H9 (cell line): ENCODE results near the gene FCRL6. TPM values are rescaled to one million over a fixed set of nuclear protein-coding genes. Genes with fewer than 3 reads are reported as not detected.

Experiments used
- DNase-seq: peaks from one replicate; pipeline ENCODE4 v3.0.0-alpha.2; 2017
- H2AFZ ChIP-seq: one replicate; pipeline ENCODE4 v1.6.1; 2013; ENCODE audit warnings: mild to moderate bottlenecking, low read length, control low read depth, moderate library complexity
- H2AK5ac ChIP-seq: 2 replicates; pipeline ENCODE4 v1.6.1; 2013; ENCODE audit warnings: low read length, control low read depth, mixed read lengths; ENCODE audit not compliant: insufficient read length
- H2BK120ac ChIP-seq: one replicate; pipeline ENCODE4 v1.6.1; 2013; ENCODE audit warnings: low read depth, mild to moderate bottlenecking, low read length, control low read depth, inconsistent platforms; ENCODE audit not compliant: poor library complexity, severe bottlenecking
- H2BK12ac ChIP-seq: 2 replicates; pipeline ENCODE4 v1.6.1; 2013; ENCODE audit warnings: low read length, control low read depth, mixed read lengths, low read depth; ENCODE audit not compliant: insufficient read length
- H2BK15ac ChIP-seq: 2 replicates; pipeline ENCODE4 v1.6.1; 2013; ENCODE audit warnings: low read depth, low read length, control low read depth
- H2BK20ac ChIP-seq: one replicate; pipeline ENCODE4 v1.6.1; 2013; ENCODE audit warnings: low read depth, mild to moderate bottlenecking, low read length, control low read depth, inconsistent platforms; ENCODE audit not compliant: poor library complexity, severe bottlenecking
- H2BK5ac ChIP-seq: 2 replicates; pipeline ENCODE4 v1.6.1; 2013; ENCODE audit warnings: low read length, control low read depth, mixed read lengths; ENCODE audit not compliant: insufficient read length
- H3K14ac ChIP-seq: 2 replicates; pipeline ENCODE4 v1.6.1; 2013; ENCODE audit warnings: low read length, control low read depth; ENCODE audit not compliant: insufficient read depth
- H3K18ac ChIP-seq: 2 replicates; pipeline ENCODE4 v1.6.1; 2013; ENCODE audit warnings: low read depth, mild to moderate bottlenecking, mixed read lengths, low read length, control low read depth; ENCODE audit not compliant: insufficient read length
- H3K23ac ChIP-seq: 2 replicates; pipeline ENCODE4 v1.6.1; 2013; ENCODE audit warnings: low read length, control low read depth, mixed read lengths, low read depth; ENCODE audit not compliant: insufficient read length
- H3K23me2 ChIP-seq: 2 replicates; pipeline ENCODE4 v1.6.1; 2013; ENCODE audit warnings: low read depth, mild to moderate bottlenecking, mixed read lengths, low read length, control low read depth; ENCODE audit not compliant: insufficient read length, poor library complexity, severe bottlenecking
- H3K27ac ChIP-seq: 2 replicates; pipeline ENCODE4 v1.5.1; 2013; ENCODE audit warnings: low read length, control low read depth, mixed read lengths, low read depth; ENCODE audit not compliant: insufficient read length
- H3K27me3 ChIP-seq: 2 replicates; pipeline ENCODE4 v1.6.1; 2013; ENCODE audit warnings: low read length, control low read depth, inconsistent platforms; ENCODE audit not compliant: insufficient read depth
- H3K4ac ChIP-seq: 2 replicates; pipeline ENCODE4 v1.6.1; 2013; ENCODE audit warnings: low read depth, mild to moderate bottlenecking, control low read depth, inconsistent platforms, low read length, moderate library complexity
- H3K4me1 ChIP-seq: 2 replicates; pipeline ENCODE4 v1.6.1; 2013; ENCODE audit warnings: low read length, control low read depth, inconsistent platforms; ENCODE audit not compliant: insufficient read depth
- H3K4me2 ChIP-seq: 2 replicates; pipeline ENCODE4 v1.6.1; 2013; ENCODE audit warnings: low read length, control low read depth, mixed read lengths; ENCODE audit not compliant: insufficient read length, insufficient read depth
- H3K56ac ChIP-seq: 2 replicates; pipeline ENCODE4 v1.6.1; 2013; ENCODE audit warnings: low read depth, mild to moderate bottlenecking, mixed read lengths, low read length, control low read depth; ENCODE audit not compliant: insufficient read length
- H3K79me1 ChIP-seq: 2 replicates; pipeline ENCODE4 v1.6.1; 2013; ENCODE audit warnings: low read depth, mild to moderate bottlenecking, moderate library complexity, low read length, control low read depth, inconsistent platforms; ENCODE audit not compliant: insufficient read depth, poor library complexity, severe bottlenecking
- H3K79me2 ChIP-seq: 2 replicates; pipeline ENCODE4 v1.6.1; 2013; ENCODE audit warnings: low read length, control low read depth, inconsistent platforms; ENCODE audit not compliant: insufficient read depth
- H3K9ac ChIP-seq: 2 replicates; pipeline ENCODE4 v1.6.1; 2013; ENCODE audit warnings: low read length, control low read depth, mixed read lengths; ENCODE audit not compliant: insufficient read length; ENCODE audit errors: extremely low read depth
- H3K9me3 ChIP-seq: one replicate; pipeline ENCODE4 v1.6.1; 2013; ENCODE audit warnings: low read depth, low read length, inconsistent platforms; ENCODE audit not compliant: control insufficient read depth
- H3T11ph ChIP-seq: one replicate; pipeline ENCODE4 v1.6.1; 2013; ENCODE audit warnings: mild to moderate bottlenecking, low read length, control low read depth, inconsistent platforms
- H4K20me1 ChIP-seq: one replicate; pipeline ENCODE4 v1.6.1; 2013; ENCODE audit not compliant: control insufficient read depth, insufficient read length, insufficient read depth
- H4K5ac ChIP-seq: 2 replicates; pipeline ENCODE4 v1.6.1; 2013; ENCODE audit warnings: low read depth, mild to moderate bottlenecking, mixed read lengths, low read length, control low read depth; ENCODE audit not compliant: insufficient read length
- H4K8ac ChIP-seq: replicated peaks from 2 replicates; pipeline ENCODE4 v1.6.1; 2013; ENCODE audit warnings: low read length, control low read depth, mixed read lengths, low read depth; ENCODE audit not compliant: insufficient read length
- H4K91ac ChIP-seq: 2 replicates; pipeline ENCODE4 v1.6.1; 2013; ENCODE audit warnings: low read depth, mild to moderate bottlenecking, moderate library complexity, mixed read lengths, low read length, control low read depth; ENCODE audit not compliant: insufficient read length
- H3K27ac Mint-ChIP-seq, 3 experiments: 2 replicates in 2 of 3; 3 replicates in 1 of 3; pipeline ENCODE4 v1.8.0; 2020 to 2021; ENCODE audit warnings: mixed read lengths in 3 of 3, mild to moderate bottlenecking in 1 of 3, moderate library complexity in 1 of 3
- H3K27me3 Mint-ChIP-seq: 2 replicates; pipeline ENCODE4 v1.8.0; 2021; ENCODE audit warnings: low read depth, mild to moderate bottlenecking, moderate library complexity, mixed read lengths
- H3K36me3 Mint-ChIP-seq, 3 experiments: 2 replicates in 2 of 3; 3 replicates in 1 of 3; pipeline ENCODE4 v1.8.0; 2020 to 2021; ENCODE audit warnings: low read depth in 3 of 3, mixed read lengths in 3 of 3; ENCODE audit not compliant: insufficient read depth in 1 of 3
- H3K4me1 Mint-ChIP-seq, 2 experiments: 2 replicates each; pipeline ENCODE4 v1.8.0; 2020; ENCODE audit warnings: mixed read lengths in 2 of 2
- H3K4me3 Mint-ChIP-seq, 2 experiments: 2 replicates in 1 of 2; 3 replicates in 1 of 2; pipeline ENCODE4 v1.8.0; 2020 to 2021; ENCODE audit warnings: mild to moderate bottlenecking in 2 of 2, mixed read lengths in 2 of 2, moderate library complexity in 1 of 2
- H3K9me3 Mint-ChIP-seq, 2 experiments: 2 replicates in 1 of 2; 3 replicates in 1 of 2; pipeline ENCODE4 v1.8.0; 2020; ENCODE audit warnings: mild to moderate bottlenecking in 2 of 2, mixed read lengths in 2 of 2, moderate library complexity in 1 of 2
- WGBS: extraction: QIAGEN DNeasy Blood & Tissue Kit; methylation state at CpG from one replicate; pipeline ENCODE4 v1.1.7; 2013; ENCODE audit warnings: missing lambda C conversion rate, low lambda C conversion rate, mixed read lengths; ENCODE audit not compliant: insufficient read length; ENCODE audit errors: extremely low coverage; 5-methylcytosine and 5-hydroxymethylcytosine counted together
- total RNA-seq: library from RNA; stranded (reverse); gene quantifications from 2 replicates; pipeline ENCODE4 v1.2.1, GENCODE V29; 2021
- TF ChIP-seq, protein P1 (sequence below): fragments of 200-600 bp; sonication (generic); conservative IDR thresholded peaks from 3 replicates; pipeline ENCODE4 v1.8.0; 2021; ENCODE audit warnings: antibody characterized with exemption, mild to moderate bottlenecking

FCRL6 gene
- total RNA-seq, 1 experiment from 2014 or later, result not detected

DNA sequence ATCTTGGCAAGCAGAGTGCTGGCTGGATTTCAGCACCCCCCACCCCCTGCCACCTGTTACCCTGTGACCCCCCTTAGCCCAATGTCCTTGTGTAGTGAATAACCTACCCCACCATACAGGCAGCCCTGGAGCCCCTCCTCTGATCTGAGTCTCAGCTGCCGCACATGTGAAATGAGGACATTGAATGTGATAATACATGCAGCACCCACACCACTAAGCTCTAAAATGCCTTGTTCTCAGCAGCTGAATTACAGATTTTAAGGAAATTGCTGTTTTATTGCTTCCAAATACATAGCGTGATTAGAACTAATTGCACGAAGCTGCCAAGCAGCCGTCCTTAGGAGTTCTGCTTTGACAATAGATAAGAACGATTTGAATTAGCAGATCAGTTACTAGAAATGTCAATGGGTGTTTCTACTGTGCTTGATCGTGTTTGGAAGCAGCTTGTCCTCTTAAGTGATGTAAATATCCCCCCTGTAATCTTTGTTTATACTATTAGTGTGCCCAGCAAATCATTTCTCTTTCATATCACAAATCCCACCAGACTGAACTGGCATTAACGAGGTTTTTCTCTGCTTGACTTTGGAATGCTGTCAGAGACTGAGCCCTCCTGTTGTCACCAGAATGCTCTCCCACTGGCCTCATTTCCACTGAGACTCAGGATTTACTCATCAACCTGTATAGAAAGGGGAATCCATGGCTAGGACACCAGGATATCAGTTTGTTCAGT is 29.4 kb downstream of the FCRL6 start:
- Histone ChIP-seq H2AFZ (no peak overlapping the region), H2BK12ac (no peak overlapping the region), H3K4me1 (no peaks in the 10 kb centered on the region), H3K23me2 (no peaks in the 10 kb centered on the region), H4K5ac (no peak overlapping the region), H4K20me1 (no peaks in the 10 kb centered on the region), H4K91ac (no peak overlapping the region), H4K8ac (no peak overlapping the region), H2BK120ac (no peak overlapping the region), H3K4me2 (no peak overlapping the region), H3K4ac (no peak overlapping the region), H3T11ph (no peak overlapping the region), H3K27me3 (no peaks in the 10 kb centered on the region), H3K79me1 (no peaks in the 10 kb centered on the region), H3K56ac (no peak overlapping the region), H3K79me2 (no peaks in the 10 kb centered on the region), H3K9ac (no peak overlapping the region), H2AK5ac (no peak overlapping the region), H3K9me3 (no peaks in the 10 kb centered on the region), H2BK5ac (no peak overlapping the region), H2BK20ac (no peak overlapping the region), H3K18ac (no peak overlapping the region), H3K14ac (no peak overlapping the region), H3K27ac (no peak overlapping the region), H2BK15ac (no peak overlapping the region), H3K23ac (no peak overlapping the region)
- WGBS, result no CpG with 5 or more reads among the region's 7 CpGs
- TF ChIP-seq, protein P1, sequence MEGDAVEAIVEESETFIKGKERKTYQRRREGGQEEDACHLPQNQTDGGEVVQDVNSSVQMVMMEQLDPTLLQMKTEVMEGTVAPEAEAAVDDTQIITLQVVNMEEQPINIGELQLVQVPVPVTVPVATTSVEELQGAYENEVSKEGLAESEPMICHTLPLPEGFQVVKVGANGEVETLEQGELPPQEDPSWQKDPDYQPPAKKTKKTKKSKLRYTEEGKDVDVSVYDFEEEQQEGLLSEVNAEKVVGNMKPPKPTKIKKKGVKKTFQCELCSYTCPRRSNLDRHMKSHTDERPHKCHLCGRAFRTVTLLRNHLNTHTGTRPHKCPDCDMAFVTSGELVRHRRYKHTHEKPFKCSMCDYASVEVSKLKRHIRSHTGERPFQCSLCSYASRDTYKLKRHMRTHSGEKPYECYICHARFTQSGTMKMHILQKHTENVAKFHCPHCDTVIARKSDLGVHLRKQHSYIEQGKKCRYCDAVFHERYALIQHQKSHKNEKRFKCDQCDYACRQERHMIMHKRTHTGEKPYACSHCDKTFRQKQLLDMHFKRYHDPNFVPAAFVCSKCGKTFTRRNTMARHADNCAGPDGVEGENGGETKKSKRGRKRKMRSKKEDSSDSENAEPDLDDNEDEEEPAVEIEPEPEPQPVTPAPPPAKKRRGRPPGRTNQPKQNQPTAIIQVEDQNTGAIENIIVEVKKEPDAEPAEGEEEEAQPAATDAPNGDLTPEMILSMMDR, result no peak
- Mint-ChIP-seq H3K36me3 (no peaks in the 10 kb centered on the region), H3K27ac (no peak overlapping the region), H3K27me3 (peaks cover 51% of the 10 kb centered on the region), H3K4me3 (no peak overlapping the region; a peak in 1 of 5 replicates), H3K4me1 (peaks cover 19 to 20% of the 10 kb centered on the region in 2 experiments), H3K9me3 (no peaks in the 10 kb centered on the region)
- no peak for DNase-seq
